ENCODE measurements around the gene PDIK1L.

PDIK1L gene

DNA sequence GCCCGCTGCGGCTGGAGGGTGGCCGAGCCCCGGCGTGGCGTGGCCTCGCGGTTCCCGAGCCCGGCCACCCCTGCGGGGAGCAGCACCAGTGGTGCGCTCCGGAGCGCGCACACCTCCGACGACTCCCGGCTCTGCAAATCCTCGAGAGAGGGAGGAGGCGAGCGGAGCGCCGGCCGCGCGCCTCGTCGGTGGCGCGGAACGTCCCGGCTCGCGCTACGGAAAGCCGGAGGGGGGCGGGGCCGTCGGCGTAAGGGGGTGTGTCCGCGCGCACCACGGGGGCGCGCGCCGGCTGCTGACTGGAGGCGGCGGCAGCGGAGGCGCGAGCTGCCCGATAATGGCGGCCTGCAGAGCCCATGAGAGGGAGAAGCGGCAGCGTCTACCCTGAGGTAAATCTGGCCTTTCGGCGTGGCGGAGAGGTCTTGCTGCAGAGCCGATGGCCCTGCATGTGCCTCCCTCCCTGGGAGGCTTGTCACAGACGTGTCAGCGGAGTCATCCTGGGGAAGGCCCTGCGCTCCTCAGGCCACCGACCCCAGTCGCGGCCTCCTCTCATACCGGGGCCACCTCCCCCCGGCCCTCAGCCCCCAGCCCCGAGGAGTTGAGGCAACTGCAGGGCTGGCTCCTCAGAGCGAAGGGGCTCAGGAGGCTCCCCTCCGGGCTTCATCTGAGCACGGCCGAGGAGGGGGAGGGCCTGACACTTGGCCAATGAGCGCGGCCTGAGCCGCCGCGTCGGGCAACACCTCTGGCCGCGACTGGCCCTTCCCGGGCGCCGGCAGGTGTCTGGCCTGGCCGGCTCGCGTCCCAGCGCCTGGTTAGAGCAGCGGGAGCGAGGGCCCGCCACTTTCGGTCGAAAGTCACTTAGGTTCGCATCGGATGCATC is at the start of gene PDIK1L:
Gene PDIK1L (plus strand): TSS at position 295 of the 877 bp plus-strand sequence. CDS start 2,485 bp downstream, outside the sequence.
- DNase-seq (ENCODE audit: low read depth in 2 of 2), result peak; percentile 86 to 91

DNA sequence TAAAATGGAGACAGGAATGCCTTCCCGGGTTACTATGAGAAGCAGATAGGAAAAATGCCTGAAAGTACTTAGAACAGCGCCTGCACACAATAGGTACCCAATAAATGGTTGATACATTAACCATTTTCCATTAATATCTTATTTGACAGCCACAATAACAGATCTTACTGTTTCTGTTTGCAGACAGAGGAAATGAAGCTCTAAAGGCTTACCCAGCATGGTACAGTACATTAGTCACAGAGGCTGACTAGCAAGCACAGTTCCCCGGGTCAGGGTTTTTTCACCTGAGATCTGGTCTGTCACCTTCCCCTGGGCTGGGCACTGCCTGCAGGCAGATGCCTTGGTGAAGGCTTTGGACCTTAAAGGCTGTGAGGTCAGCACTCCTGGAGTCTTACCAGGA is 47.1 kb upstream of the PDIK1L start:
- no peak for DNase-seq (ENCODE audit: low read depth in 2 of 2)

DNA sequence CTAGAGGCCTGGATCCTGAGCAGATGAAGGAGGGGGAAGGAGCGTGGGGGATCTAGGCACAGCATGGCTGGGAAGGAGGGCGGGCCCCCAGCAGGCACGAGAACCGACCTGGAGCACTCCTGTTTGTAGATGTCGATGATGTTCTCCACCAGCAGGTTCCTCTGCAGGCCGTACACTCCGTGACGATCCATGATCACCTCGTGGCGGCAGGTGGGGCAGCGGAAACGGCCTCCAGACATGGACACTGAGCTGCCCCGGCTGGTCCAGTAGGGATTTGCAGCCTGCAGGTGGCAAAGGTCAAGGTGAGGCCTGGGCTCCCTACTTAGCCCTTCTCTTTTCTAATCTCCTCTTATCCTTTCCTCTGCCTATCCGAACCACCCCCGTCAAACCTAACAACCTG is 45.5 kb upstream of the PDIK1L start:
- DNase-seq (ENCODE audit: low read depth in 2 of 2), result no peak

DNA sequence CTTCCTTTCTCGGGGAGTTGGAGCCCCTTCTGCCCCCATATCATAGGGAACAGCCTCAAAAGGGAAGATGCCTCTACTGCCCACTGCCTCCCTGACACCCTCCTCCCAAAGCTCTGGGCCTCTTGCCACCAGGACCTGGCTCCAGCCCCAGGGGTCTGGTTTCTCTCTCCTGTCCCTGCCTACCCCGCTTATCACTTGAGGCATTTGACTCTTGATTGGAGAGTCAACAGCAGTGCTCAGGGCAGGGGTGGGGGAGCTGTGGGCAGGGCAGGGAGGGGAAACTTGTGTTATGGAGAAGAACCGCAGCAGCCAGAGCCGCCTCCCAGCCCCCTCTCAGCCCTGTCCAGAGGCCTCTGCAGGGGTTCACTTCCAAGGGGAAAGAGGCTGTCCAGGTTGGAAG is 44.8 kb upstream of the PDIK1L start:
- no peak for DNase-seq (ENCODE audit: low read depth in 2 of 2)

DNA sequence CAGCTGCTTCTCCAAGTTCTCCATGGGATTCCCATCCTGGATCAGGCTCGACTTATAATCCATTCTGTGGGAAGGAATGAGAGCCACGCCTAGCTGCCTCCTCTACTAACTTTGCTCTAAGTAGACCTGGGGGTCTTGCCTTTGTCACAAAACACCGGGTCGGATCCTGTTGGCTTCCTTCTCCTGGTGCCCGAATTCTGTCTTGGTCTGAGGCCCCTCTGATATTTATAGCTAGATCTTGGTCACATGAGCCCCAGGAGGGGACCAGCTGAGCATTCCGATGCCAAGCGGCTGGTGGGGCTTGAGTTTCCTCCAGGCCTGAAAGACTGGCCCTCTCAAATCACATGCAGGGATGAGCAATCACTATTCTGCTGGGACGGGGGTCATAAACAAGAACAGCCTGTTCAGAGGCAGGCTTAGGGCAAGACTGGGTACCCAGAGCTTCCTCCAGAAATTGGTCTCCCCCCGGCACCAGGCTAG is 44.2 kb upstream of the PDIK1L start, which contains the start of gene TRIM63:
Gene TRIM63 (minus strand): TSS at position 199 of the 480 bp plus-strand sequence. CDS start 136 bp downstream, at position 63.
- no peak for DNase-seq (ENCODE audit: low read depth in 2 of 2)

DNA sequence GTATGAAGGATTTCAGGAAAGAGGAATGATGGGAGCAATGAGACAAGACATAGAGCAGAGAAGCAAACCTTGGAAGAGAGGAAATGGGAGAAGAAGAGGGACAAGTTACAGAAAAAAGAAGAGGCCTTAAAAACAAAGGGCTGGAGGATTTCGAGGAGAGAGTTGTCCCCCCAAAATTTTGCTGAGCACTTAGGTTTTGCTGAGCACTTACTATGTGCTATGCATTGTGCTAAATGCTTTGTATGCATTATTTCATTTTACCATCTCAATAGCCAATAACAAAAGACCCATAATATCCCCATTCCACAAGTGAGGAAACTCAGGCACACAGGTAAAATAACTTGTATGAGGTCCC is 41.7 kb upstream of the PDIK1L start:
- DNase-seq (ENCODE audit: low read depth in 2 of 2), result no peak

DNA sequence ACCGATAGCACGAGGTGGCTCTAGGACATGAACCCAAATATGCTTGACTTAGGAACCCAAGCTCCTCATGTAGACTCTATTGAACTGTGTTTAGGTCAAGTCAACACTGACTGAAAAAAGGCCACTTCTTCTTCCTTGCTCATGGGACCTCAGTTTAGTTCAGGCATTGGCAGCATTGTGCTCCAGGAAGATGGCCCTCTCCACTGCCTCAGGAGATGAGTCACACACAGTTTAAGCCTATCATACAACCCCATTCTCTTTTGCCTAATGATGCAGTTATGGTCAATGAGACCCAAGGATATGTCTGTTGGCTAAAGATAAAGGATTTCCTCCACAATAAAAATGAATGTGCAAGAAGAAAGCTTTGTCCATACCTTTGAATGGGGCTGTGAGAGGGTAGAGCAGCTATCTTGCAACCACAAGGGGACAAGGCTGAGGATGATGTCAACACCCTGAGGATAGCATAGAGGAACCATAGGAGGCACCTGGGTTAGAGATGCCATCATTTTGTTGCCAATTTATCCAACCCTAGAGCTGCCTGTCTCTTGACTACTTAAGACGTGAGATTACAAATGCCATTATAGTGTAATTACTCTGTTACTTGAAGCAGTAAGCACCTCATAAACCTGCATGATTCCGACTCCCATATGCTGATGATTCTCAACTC is 41.2 kb upstream of the PDIK1L start:
- DNase-seq (ENCODE audit: low read depth in 2 of 2), result no peak

DNA sequence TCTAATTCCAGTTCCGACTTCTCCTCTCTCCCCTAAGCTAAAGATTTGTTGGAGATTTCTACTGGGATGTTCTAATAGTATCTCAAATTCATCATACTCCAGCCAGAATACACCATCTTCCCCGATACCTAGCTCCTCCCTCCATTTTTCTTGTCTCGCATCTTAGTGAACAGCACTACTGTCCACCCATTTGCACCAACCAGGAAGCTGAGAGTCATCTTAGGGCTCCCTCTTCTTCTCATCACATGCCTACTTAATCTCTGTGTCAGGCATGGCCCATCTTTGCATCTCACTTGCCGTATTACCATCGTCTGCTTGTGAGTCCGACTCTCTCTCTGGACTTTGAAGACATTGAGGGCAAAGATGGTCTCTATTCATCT is 40.7 kb upstream of the PDIK1L start:
- no peak for DNase-seq (ENCODE audit: low read depth in 2 of 2)

DNA sequence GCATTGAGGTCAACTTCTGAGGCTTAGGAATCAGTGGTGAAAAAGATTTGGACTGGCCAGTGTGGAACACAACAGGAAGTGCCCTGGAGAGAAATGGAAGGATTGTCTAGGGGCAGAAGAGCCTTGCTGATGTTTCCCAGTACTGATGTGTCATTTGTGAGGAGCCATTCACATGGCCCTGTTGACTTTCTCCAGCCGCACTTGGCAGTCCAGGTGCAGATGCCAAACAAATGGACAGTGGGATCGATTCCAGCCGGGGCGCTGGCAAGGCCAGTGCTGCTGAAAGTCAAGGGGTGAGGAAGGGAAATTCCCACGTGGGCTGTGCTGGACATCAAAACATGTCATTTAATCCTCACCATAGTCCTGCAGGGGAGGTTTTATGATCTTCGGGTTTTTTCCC is 39.3 kb upstream of the PDIK1L start:
- no peak for DNase-seq (ENCODE audit: low read depth in 2 of 2)

DNA sequence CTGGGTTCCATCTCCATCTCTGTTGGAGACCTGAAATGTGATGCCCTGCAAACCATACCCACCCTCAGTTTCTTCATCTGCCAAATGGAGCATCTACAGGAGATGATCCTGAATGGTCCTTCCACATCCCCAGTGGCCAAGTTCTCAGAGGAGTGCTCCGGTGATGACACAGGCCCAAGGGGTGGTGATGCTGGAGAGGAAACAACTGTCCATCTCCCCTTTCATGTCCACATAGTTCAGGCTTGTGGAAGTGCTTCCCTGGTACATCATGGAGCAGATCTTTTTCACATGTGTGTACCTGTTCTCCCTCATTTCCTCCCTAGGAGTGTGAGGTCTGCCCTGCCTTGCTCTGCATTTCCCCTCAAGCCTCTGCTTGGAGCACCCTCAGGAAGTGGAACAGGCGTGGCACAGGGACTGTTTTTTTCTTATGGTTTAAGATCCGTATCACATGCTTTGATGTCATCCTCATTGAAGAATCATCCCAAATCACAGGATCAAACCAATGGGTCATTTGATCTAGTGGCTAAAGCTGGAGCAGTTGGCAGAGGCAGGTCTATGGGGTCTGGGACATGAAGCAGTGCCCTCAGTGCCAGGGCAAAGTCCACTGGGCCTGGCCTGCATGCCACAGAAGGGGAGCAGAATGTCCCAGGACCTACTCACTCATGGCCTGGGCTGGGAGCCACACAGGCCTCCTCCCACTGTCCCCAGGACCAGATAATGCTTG is 36.0 kb upstream of the PDIK1L start:
- DNase-seq (ENCODE audit: low read depth in 2 of 2), result no peak

DNA sequence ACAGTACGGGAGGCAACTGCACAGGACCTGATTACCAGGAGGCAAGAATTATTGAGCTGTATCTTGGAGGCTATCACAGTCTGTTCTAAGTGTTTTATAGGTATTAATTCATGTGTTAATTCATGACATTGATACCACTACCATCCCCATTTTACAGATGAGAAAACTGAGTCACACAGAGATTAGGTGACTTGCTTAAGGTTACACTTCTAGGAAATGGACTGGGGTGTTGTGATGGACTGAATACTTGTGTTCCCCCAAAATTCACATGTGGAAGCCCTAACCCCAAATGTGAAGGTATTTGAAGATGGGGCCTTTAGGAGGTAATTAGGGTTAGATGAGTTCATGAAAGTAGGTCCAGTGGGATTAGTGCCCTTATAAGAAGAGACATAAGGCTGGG is 34.1 kb upstream of the PDIK1L start:
- no peak for DNase-seq (ENCODE audit: low read depth in 2 of 2)

DNA sequence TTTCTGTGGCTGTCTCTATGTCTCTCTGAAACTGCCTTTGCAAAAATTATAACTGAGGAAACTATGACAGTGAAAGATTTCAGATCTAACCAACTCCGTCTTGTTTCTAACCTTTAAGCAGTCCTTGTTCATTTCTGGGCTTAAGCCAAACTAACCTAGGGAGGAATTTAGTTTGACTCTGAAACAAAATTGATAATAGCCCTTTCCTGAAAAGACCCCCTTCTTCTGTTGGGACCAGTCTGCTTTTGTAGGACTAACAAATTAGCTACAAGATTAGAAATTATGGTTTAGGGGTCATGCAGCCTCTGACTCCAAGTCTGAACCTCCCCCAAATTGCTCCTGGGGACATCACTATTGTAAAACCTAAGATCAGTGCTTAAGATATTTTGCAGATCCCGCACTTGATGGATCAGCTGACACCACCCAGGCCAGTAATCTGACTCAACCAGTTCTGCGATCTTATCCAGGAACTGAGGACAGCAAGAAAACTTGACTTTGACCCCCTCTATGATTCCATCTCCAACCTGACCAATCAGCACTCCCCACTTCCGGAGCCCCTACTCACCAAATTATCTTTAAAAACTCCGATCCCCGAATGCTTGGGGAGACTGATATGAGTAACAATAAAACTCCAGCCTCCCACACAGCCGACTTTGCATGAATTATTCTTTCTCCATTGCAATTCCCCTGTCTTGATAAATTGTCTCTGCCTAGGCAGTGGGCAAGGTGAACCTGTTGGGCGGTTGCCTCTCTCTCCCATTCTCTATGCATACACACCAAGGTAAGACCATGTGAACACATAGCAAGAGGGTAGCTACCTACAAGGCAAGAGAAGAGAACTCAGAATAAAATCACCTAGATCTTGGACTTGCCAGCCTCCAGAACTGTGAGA is 33.1 kb upstream of the PDIK1L start:
- DNase-seq (ENCODE audit: low read depth in 2 of 2), result no peak

DNA sequence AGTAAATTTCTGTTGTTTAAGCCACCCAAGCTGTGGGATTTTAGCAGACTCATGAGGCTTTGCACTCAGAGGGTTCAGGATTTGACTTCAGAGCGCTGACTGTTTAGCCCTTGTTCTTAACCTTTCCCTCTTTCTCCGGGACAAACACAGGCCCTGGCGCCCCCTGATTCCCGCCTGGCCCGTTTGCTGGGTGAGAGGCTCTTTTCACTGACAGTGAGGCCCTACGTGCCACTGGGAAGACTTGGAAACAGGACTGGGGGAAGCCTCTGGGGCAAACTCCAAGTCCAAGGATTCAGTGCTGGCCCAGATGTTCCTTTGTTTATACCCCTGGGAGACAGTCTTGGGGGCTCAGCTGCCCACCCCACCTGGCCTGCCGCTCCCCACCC is 32.5 kb upstream of the PDIK1L start:
- DNase-seq (ENCODE audit: low read depth in 2 of 2), result no peak

DNA sequence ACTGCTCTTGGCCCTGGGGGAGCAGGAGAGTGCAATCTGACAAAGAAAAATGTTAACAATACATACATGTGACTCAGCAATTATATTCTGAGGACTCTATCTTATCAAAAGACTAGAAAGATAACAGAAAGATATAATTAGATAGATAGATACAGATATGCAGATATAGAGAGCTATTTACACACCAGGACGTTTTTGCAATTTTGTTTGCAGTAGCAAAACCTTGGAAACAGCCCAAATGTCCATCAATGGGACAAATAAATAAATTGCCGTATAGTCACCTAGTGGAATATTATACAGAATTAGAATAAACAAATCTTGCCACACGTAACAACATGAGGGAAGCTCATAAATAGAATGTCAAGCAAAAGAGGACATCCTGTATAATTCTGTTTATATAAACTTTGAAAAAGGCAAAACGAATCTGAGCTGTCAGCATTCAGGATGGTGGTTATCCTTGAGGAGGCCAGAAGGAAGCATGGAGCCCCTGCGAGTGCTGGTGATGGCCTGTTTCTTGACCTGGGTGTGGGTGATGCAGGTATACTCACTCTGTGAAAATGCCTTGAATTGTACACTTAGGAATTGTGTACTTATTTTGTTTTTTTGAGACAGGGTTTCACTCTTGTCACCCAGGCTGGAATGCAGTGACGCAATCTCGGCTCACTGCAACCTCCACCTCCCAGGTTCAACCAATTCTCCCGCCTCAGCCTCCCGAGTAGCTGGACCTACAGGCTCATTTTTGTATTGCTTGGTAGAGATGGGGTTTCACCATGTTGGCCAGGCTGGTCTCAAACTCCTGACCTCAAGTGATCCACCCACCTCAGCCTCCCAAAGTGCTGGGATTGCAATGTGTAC is 31.4 kb upstream of the PDIK1L start:
- DNase-seq (ENCODE audit: low read depth in 2 of 2), result no peak

DNA sequence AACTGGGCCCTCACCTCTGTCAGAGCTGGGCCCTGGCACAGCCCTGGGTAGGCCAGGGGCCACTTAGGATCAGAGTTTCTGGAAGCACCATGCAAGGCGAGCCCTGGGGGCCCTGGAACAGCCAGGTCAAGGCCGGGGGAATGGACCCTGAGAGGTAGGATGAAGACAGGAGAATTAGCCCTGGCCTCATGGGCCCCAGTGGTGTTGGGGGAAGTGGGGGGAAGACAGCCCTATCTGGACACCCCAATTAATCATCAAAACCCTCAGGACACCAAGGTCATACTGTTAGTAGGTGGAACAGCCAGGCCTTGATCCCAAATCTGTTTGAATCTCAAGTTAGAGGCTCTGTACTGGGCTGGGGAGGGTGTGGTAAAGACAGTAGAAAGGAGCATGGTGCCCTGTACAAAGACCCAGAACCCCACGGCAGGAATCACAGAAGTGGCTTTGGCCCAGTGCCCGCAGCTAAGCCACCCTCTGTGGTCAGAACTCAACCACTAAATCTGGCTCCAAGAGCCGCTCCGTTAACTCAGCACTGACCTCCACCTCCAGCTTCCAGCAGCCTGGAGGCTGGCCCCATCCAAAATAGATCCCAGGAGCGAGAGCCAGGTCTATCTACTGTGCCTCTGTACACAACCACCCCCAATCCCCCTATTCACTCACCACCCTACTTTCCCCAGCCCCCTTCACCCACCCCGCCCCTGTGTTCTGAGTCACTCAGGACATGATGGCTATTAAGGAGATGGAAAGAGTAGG is 30.2 kb upstream of the PDIK1L start:
- DNase-seq (ENCODE audit: low read depth in 2 of 2), result no peak

DNA sequence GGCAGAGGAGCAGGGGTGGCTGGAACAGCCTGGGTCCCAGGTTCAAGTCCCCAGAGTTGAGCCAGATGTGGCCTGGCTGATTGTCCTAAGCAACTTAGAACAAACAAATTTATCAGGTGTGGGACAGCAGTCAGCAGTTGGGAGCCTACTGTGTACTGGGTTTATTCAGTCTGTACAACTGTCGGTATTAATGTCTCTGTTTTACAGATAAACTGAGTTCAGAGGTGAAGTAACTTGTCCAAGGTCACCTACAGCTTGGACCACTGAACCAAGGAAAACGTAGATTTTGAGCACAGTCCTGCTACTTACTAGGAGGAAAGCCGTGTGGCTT is 29.6 kb upstream of the PDIK1L start:
- DNase-seq (ENCODE audit: low read depth in 2 of 2), result no peak

DNA sequence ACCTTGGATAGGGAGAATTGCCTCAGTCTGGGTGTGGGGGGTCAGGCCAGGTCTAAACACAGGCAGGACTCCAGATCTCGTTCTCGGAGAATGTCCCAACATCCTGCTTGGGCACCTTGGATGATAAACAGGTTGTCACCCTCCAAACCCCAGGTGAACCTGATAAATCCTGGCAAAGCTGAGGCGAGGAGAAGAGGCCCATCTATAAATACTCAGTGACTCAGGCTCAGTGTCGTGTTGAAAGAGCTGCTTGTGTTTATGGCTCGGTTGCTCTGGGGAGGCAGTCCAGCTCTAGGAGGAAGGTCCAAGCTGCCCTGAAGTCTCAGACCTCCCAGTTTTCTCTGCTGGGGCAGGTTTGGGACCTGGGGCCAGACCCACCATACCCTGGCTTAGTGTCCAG is 28.4 kb upstream of the PDIK1L start:
- no peak for DNase-seq (ENCODE audit: low read depth in 2 of 2)

DNA sequence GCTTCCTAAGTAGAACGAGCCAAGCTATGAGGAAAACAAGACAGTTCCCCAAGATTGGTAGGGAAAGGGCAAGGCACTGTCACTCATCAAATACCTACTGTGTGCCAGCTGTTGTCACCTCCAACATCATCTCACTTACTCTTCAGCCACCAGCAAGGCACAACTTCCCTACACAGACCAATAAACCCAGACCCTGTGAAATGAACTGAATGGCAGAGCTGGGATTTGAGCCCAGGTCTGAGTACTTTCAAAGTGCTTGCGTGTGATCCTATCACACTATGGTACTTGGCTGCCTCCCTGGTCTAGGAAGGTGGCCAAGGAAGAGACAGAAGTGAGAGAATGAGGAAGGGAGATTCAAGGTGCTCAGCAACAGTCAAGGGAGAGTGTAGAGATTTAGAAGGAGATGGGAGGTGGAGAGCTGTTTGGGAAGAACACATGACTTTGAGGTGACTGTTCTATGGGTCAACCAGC is 27.5 kb upstream of the PDIK1L start:
- no peak for DNase-seq (ENCODE audit: low read depth in 2 of 2)

DNA sequence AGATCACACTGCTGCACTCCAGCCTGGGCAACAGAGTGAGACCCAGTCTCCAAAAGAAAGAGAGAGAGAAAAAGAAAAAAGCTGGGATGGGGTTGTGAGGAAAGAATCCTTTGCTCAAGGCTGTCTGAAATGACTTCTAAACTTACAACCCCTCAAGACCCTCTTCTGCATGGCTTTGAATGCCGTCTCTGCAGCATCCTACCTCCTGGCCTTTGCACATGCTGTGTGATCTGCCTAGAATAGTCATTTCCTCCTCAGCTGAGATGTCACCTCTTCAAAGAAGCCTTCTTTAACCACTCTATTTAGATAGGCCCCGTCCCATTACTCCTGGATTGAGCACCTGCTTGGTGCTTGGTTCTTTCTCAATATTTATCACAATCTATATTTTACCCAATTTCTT is 26.8 kb upstream of the PDIK1L start:
- no peak for DNase-seq (ENCODE audit: low read depth in 2 of 2)

DNA sequence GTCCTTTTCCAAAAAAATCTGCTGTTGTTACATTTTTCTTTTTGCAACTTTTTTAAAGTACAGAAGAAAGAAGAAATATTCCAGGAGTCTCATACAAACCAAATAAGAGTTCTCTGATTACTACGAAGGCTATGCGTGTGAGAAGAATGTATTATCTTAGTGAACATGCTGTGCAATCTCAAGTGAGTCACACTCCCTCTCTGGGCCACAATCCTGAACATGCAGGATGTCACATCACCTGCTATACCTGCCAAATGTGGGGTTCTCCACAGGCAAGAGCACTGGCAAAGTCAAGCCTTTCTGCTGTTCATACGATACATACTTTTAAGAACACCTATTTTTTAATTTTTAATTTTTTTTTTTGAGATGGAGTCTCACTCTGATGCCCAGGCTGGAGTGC is 22.5 kb upstream of the PDIK1L start:
- no peak for DNase-seq (ENCODE audit: low read depth in 2 of 2)

Data from stimulated activated CD4-positive, alpha-beta T cell treated with anti-CD3 and anti-CD28 coated beads, Interleukin-15, amount 100 ng/mL, for 48 hours (primary cell).